Activated B cell treated with CpG ODN at 0.5 μM for 24 hours (primary cell): ENCODE results near the gene MIB2. TPM values are rescaled to one million over a fixed set of nuclear protein-coding genes. Genes with fewer than 3 reads are reported as not detected.

ENCODE experiments used
- ATAC-seq: fragments of 200-7000 bp; cut with Tn5 transposase; one replicate; pipeline ENCODE4 v1.10.0; 2021; ENCODE audit warnings: low read depth, mild to moderate bottlenecking, moderate library complexity
- CTCF ChIA-PET: fragments of 350-600 bp; sonication (Branson Sonifier 250); formaldehyde crosslinking; loops from one replicate; lab custom pipeline; 2021; ENCODE audit warnings: antibody characterized with exemption; lab: Charles Lee
- POLR2A ChIA-PET: fragments of 350-600 bp; sonication (Branson Sonifier 250); formaldehyde crosslinking; loops from one replicate; lab custom pipeline; 2021; ENCODE audit warnings: antibody characterized with exemption; lab: Charles Lee
- DNase-seq: peaks from one replicate; pipeline ENCODE4 v3.0.0; 2022
- H3K27ac Mint-ChIP-seq: one replicate; pipeline ENCODE4 v1.8.0; 2020; ENCODE audit warnings: mixed read lengths
- H3K27me3 Mint-ChIP-seq: one replicate; pipeline ENCODE4 v1.8.0; 2021; ENCODE audit warnings: mixed read lengths
- H3K36me3 Mint-ChIP-seq: one replicate; pipeline ENCODE4 v1.8.0; 2021; ENCODE audit warnings: low read depth, mixed read lengths
- H3K4me1 Mint-ChIP-seq: one replicate; pipeline ENCODE4 v1.8.0; 2021; ENCODE audit warnings: mixed read lengths
- H3K4me3 Mint-ChIP-seq: one replicate; pipeline ENCODE4 v1.8.0; 2020; ENCODE audit warnings: mild to moderate bottlenecking, mixed read lengths
- H3K9me3 Mint-ChIP-seq: one replicate; pipeline ENCODE4 v1.8.0; 2020; ENCODE audit warnings: mixed read lengths
- CTCF ChIP-seq: fragments of 200-600 bp; IDR thresholded peaks from one replicate; pipeline ENCODE4 v1.8.0; 2022; ENCODE audit warnings: antibody characterized with exemption, mild to moderate bottlenecking
- intact Hi-C: fragments of 100-400 bp; cut with micrococcal nuclease; formaldehyde crosslinking; loops from one replicate; pipeline ENCODE4 v1.15.1; 2024
- total RNA-seq: library from RNA; stranded (reverse); gene quantifications from 2 replicates; pipeline ENCODE4 v1.2.3, GENCODE V29; 2022

The MIB2 gene
- total RNA-seq, 1 donor from 2014 or later, result 36.4 TPM

- Mint-ChIP-seq H3K27ac (no peak overlapping the region), H3K4me1 (peaks cover 22% of the 10 kb centered on the region), H3K4me3 (no peak overlapping the region), H3K27me3 (no peaks in the 10 kb centered on the region), H3K9me3 (no peaks in the 10 kb centered on the region), H3K36me3 (peaks cover 6% of the 10 kb centered on the region)
- ChIA-PET CTCF (no interaction called here), POLR2A (no interaction called here)
- no peak for ATAC-seq
- TF ChIP-seq CTCF, result no peak
- intact Hi-C loops, result loop anchor here (5.0 kb wide), 1 partner anchor 59 kb away; no protein-coding TSS in a partner anchor
- no peak for DNase-seq
These were observed 3.2 kb downstream of the MIB2 start for GRCh38 chr1:1618396-1619068.

- H3K4me1 Mint-ChIP-seq, result peaks cover 8% of the 10 kb centered on the region
- no peak overlapping the region for H3K27ac Mint-ChIP-seq
- ChIA-PET CTCF (no interaction called here), POLR2A (interaction anchor here (1.8 kb wide), 1 partner anchor 10 kb away, joined by 6 read pairs; no protein-coding TSS in a partner anchor)
- intact Hi-C loops, result loop anchor here (5.0 kb wide), 1 partner anchor 57 kb away; no protein-coding TSS in a partner anchor
- no peaks in the 10 kb centered on the region for H3K9me3 Mint-ChIP-seq
- no peak for ATAC-seq
- no peak for DNase-seq
- no peak overlapping the region for H3K4me3 Mint-ChIP-seq
- peaks cover 6% of the 10 kb centered on the region for H3K36me3 Mint-ChIP-seq
- no peaks in the 10 kb centered on the region for H3K27me3 Mint-ChIP-seq
- TF ChIP-seq CTCF, result no peak
These were observed 4.6 kb downstream of the MIB2 start for GRCh38 chr1:1619917-1620361.

GRCh38 chr1:1620433-1621139, 5.3 kb downstream of the MIB2 start:
- no peak for TF ChIP-seq CTCF
- ChIA-PET POLR2A (interaction anchor here (0.6 to 1.8 kb wide), 2 partner anchors 9 to 118 kb away, joined by 6 read pairs; no protein-coding TSS in a partner anchor), CTCF (no interaction called here)
- no peak for ATAC-seq
- H3K4me3 Mint-ChIP-seq, result no peak overlapping the region
- peaks cover 6% of the 10 kb centered on the region for H3K4me1 Mint-ChIP-seq
- H3K9me3 Mint-ChIP-seq, result no peaks in the 10 kb centered on the region
- DNase-seq, result no peak
- no peak overlapping the region for H3K27ac Mint-ChIP-seq
- no peaks in the 10 kb centered on the region for H3K27me3 Mint-ChIP-seq
- intact Hi-C loops, result no loop called here
- H3K36me3 Mint-ChIP-seq, result peaks cover 5% of the 10 kb centered on the region

- H3K4me3 Mint-ChIP-seq, result no peak overlapping the region
- DNase-seq, result no peak
- POLR2A ChIA-PET, result interaction anchor here (0.6 to 1.8 kb wide), 2 partner anchors 8 to 119 kb away, joined by 6 read pairs; no protein-coding TSS in a partner anchor
- CTCF ChIA-PET, result no interaction called here
- no peak for TF ChIP-seq CTCF
- H3K9me3 Mint-ChIP-seq, result no peaks in the 10 kb centered on the region
- no peak overlapping the region for H3K27ac Mint-ChIP-seq
- H3K27me3 Mint-ChIP-seq, result no peaks in the 10 kb centered on the region
- H3K4me1 Mint-ChIP-seq, result peaks cover 6% of the 10 kb centered on the region
- H3K36me3 Mint-ChIP-seq, result peaks cover 5% of the 10 kb centered on the region
- intact Hi-C loops, result no loop called here
- ATAC-seq, result no peak
These were observed 6.1 kb downstream of the MIB2 start for GRCh38 chr1:1621173-1622009.
